ENCODE data around the gene WFDC8.

Gene WFDC8

GRCh38 chr20:45579184-45579583 lies at the start of gene WFDC8:
Gene WFDC8, minus strand, starts transcription at chr20:45579284. Its CDS starts 37 bp downstream, at chr20:45579247.
- Histone ChIP-seq H3K4me3 (ENCODE audit: low read length) (no peak within 1 kb of the TSS), H3K27me3 (ENCODE audit: insufficient read depth, low read length) (no peaks in the 10 kb centered on the region), H3K9me3 (ENCODE audit: insufficient read depth, low read depth, low read length) (no peaks in the 10 kb centered on the region), H3K4me1 (ENCODE audit: insufficient read depth, low read length) (peaks cover 12% of the 10 kb centered on the region), H3K36me3 (ENCODE audit: insufficient read depth, low read depth, low read length) (no peaks in the 10 kb centered on the region), H3K9ac (ENCODE audit: low read depth, low read length) (peak within 1 kb of the TSS; percentile 1; the same call in 1 of the 2 replicates), H3K27ac (ENCODE audit: low read length) (no peak within 1 kb of the TSS)

DNA sequence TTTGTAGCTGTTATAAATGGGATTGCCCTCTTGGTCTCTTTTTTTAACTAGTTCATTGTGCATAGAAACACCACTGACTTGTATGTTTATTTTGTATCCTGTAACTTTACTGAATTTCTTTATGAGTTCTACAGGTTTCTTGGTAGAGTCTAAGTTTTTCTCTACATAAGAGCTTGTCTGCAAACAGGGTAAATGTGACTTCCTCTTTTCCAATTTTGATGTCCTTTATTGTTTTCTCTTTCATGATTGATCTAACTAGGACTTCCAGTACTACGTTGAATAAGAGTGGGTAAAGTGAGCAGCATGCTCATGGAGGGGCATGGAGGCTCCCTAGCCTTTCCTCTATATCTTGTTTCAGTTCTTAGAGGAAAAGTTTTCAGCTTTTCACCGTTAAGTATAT lies 47.5 kb upstream of the WFDC8 start:
- Histone ChIP-seq H3K36me3 (ENCODE audit: insufficient read depth, low read depth, low read length) (no peaks in the 10 kb centered on the region), H3K27me3 (ENCODE audit: insufficient read depth, low read length) (no peaks in the 10 kb centered on the region), H3K4me3 (ENCODE audit: low read length) (no peak overlapping the region), H3K9me3 (ENCODE audit: insufficient read depth, low read depth, low read length) (no peaks in the 10 kb centered on the region), H3K4me1 (ENCODE audit: insufficient read depth, low read length) (no peaks in the 10 kb centered on the region), H3K27ac (ENCODE audit: low read length) (no peak overlapping the region), H3K9ac (ENCODE audit: low read depth, low read length) (no peak overlapping the region)

GRCh38 chr20:45621593-45621992 lies 42.5 kb upstream of the WFDC8 start:
- no peaks in the 10 kb centered on the region for H3K27me3 ChIP-seq (ENCODE audit: insufficient read depth, low read length)
- no peaks in the 10 kb centered on the region for H3K9me3 ChIP-seq (ENCODE audit: insufficient read depth, low read depth, low read length)
- no peak overlapping the region for H3K4me3 ChIP-seq (ENCODE audit: low read length)
- H3K9ac ChIP-seq (ENCODE audit: low read depth, low read length) = no peak overlapping the region
- H3K36me3 ChIP-seq (ENCODE audit: insufficient read depth, low read depth, low read length) = no peaks in the 10 kb centered on the region
- H3K4me1 ChIP-seq (ENCODE audit: insufficient read depth, low read length) = no peaks in the 10 kb centered on the region
- H3K27ac ChIP-seq (ENCODE audit: low read length) = no peak overlapping the region

GRCh38 chr20:45617591-45617990 lies 38.5 kb upstream of the WFDC8 start:
- Histone ChIP-seq H3K4me3 (ENCODE audit: low read length) (no peak overlapping the region), H3K9me3 (ENCODE audit: insufficient read depth, low read depth, low read length) (no peaks in the 10 kb centered on the region), H3K27me3 (ENCODE audit: insufficient read depth, low read length) (no peaks in the 10 kb centered on the region), H3K4me1 (ENCODE audit: insufficient read depth, low read length) (no peaks in the 10 kb centered on the region), H3K9ac (ENCODE audit: low read depth, low read length) (no peak overlapping the region), H3K36me3 (ENCODE audit: insufficient read depth, low read depth, low read length) (no peaks in the 10 kb centered on the region), H3K27ac (ENCODE audit: low read length) (no peak overlapping the region)

DNA sequence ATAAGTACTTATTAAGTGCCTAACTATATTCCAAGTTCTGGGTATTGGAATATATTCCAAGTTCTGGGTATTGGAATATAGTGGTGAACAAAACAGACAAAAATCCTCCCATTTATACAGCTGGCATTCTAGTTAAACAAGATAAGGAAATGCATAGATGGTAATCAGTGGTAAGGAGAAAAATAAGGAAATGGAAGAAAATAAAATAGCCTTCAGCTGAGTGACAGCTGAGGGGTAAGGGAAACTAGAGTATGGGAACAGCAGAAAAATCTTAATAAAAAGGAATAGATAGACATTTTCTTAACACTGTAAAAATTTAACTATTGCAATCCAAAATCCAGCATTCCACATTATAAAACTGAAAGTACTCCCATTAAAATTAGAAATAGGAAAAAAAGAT lies 33.2 kb upstream of the WFDC8 start:
- Histone ChIP-seq H3K36me3 (ENCODE audit: insufficient read depth, low read depth, low read length) (no peaks in the 10 kb centered on the region), H3K4me3 (ENCODE audit: low read length) (no peak overlapping the region)

DNA sequence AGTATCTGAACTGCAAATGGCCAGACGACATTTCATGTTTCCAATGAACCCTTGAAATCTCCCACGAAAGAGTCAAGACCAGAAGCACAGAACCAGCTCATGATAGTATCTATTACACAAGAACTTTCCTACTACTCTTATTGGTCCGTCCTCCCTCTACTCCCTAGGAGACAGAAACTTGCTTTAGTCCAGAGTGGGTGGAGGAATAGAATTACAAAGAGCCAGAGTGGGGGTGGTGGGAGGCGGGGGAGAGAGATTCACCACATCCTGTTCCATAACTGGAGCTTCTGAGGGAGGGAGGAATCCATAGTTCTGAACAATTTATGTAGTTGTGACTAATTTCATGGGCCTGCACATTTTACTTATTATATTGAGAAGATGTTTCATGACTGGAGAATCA lies 32.0 kb upstream of the WFDC8 start:
- peaks cover 7% of the 10 kb centered on the region; the same call in 1 of the 2 replicates for H3K4me1 ChIP-seq (ENCODE audit: insufficient read depth, low read length)
- no peaks in the 10 kb centered on the region for H3K27me3 ChIP-seq (ENCODE audit: insufficient read depth, low read length)
- H3K36me3 ChIP-seq (ENCODE audit: insufficient read depth, low read depth, low read length) = no peaks in the 10 kb centered on the region
- H3K9me3 ChIP-seq (ENCODE audit: insufficient read depth, low read depth, low read length) = peaks cover 15% of the 10 kb centered on the region
- H3K4me3 ChIP-seq (ENCODE audit: low read length) = no peak overlapping the region
- no peak overlapping the region for H3K27ac ChIP-seq (ENCODE audit: low read length)
- H3K9ac ChIP-seq (ENCODE audit: low read depth, low read length) = no peak overlapping the region

More for the DNA sequence above, 33.2 kb upstream of the WFDC8 start:
- Histone ChIP-seq H3K9ac (ENCODE audit: low read depth, low read length) (no peak overlapping the region), H3K9me3 (ENCODE audit: insufficient read depth, low read depth, low read length) (0 out of 2 replicates have a peak, but pooled peaks cover 4% of the 10 kb centered on the region), H3K4me1 (ENCODE audit: insufficient read depth, low read length) (peaks cover 7% of the 10 kb centered on the region; the same call in 1 of the 2 replicates), H3K27me3 (ENCODE audit: insufficient read depth, low read length) (no peaks in the 10 kb centered on the region), H3K27ac (ENCODE audit: low read length) (no peak overlapping the region)

GRCh38 chr20:45607810-45608209 lies 28.7 kb upstream of the WFDC8 start:
- H3K4me1 ChIP-seq (ENCODE audit: insufficient read depth, low read length) = peaks cover 7% of the 10 kb centered on the region; the same call in 1 of the 2 replicates
- H3K36me3 ChIP-seq (ENCODE audit: insufficient read depth, low read depth, low read length) = no peaks in the 10 kb centered on the region
- no peak overlapping the region for H3K4me3 ChIP-seq (ENCODE audit: low read length)
- H3K9ac ChIP-seq (ENCODE audit: low read depth, low read length) = no peak overlapping the region
- no peak overlapping the region for H3K27ac ChIP-seq (ENCODE audit: low read length)
- peaks cover 22% of the 10 kb centered on the region for H3K9me3 ChIP-seq (ENCODE audit: insufficient read depth, low read depth, low read length)
- H3K27me3 ChIP-seq (ENCODE audit: insufficient read depth, low read length) = no peaks in the 10 kb centered on the region

DNA sequence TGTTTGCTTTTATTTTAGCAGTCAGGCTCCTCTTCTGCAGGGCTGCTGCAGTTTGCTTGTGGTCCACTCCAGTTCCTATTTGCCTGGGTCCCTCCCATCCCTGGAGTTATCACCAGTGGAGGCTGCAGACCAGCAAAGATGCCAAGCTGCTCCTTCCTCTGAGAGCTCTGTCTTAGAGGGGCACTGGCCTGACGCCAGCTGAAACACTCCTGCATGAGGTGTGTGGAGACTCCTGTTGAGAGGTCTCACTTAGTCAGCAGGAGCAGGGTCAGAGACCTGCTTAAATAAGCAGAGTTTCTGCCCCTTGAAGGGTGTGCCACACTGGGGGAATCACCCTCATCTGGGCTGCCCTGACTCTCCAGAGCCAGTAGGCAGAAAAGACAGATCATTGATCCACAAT lies 16.2 kb upstream of the WFDC8 start:
- Histone ChIP-seq H3K9ac (ENCODE audit: low read depth, low read length) (no peak overlapping the region), H3K27ac (ENCODE audit: low read length) (no peak overlapping the region), H3K36me3 (ENCODE audit: insufficient read depth, low read depth, low read length) (no peaks in the 10 kb centered on the region), H3K9me3 (ENCODE audit: insufficient read depth, low read depth, low read length) (no peaks in the 10 kb centered on the region; the same call in 1 of the 2 replicates), H3K27me3 (ENCODE audit: insufficient read depth, low read length) (no peaks in the 10 kb centered on the region), H3K4me3 (ENCODE audit: low read length) (no peak overlapping the region), H3K4me1 (ENCODE audit: insufficient read depth, low read length) (no peaks in the 10 kb centered on the region)

GRCh38 chr20:45593498-45593897 lies 14.4 kb upstream of the WFDC8 start:
- Histone ChIP-seq H3K27ac (ENCODE audit: low read length) (no peak overlapping the region), H3K4me1 (ENCODE audit: insufficient read depth, low read length) (no peaks in the 10 kb centered on the region), H3K9me3 (ENCODE audit: insufficient read depth, low read depth, low read length) (no peaks in the 10 kb centered on the region; the same call in 1 of the 2 replicates), H3K27me3 (ENCODE audit: insufficient read depth, low read length) (no peaks in the 10 kb centered on the region), H3K36me3 (ENCODE audit: insufficient read depth, low read depth, low read length) (no peaks in the 10 kb centered on the region), H3K4me3 (ENCODE audit: low read length) (no peak overlapping the region), H3K9ac (ENCODE audit: low read depth, low read length) (no peak overlapping the region)

- Histone ChIP-seq H3K36me3 (ENCODE audit: insufficient read depth, low read depth, low read length) (no peaks in the 10 kb centered on the region), H3K27ac (ENCODE audit: low read length) (no peak overlapping the region), H3K4me3 (ENCODE audit: low read length) (no peak overlapping the region), H3K9ac (ENCODE audit: low read depth, low read length) (no peak overlapping the region), H3K9me3 (ENCODE audit: insufficient read depth, low read depth, low read length) (no peaks in the 10 kb centered on the region; the same call in 1 of the 2 replicates), H3K4me1 (ENCODE audit: insufficient read depth, low read length) (no peaks in the 10 kb centered on the region), H3K27me3 (ENCODE audit: insufficient read depth, low read length) (no peaks in the 10 kb centered on the region)
Observed at GRCh38 chr20:45592574-45593189, 13.6 kb upstream of the WFDC8 start.

GRCh38 chr20:45589725-45590124 lies 10.6 kb upstream of the WFDC8 start:
- no peaks in the 10 kb centered on the region for H3K4me1 ChIP-seq (ENCODE audit: insufficient read depth, low read length)
- H3K9me3 ChIP-seq (ENCODE audit: insufficient read depth, low read depth, low read length) = no peaks in the 10 kb centered on the region; the same call in 1 of the 2 replicates
- no peak overlapping the region for H3K27ac ChIP-seq (ENCODE audit: low read length)
- no peaks in the 10 kb centered on the region for H3K36me3 ChIP-seq (ENCODE audit: insufficient read depth, low read depth, low read length)
- H3K27me3 ChIP-seq (ENCODE audit: insufficient read depth, low read length) = no peaks in the 10 kb centered on the region
- no peak overlapping the region for H3K4me3 ChIP-seq (ENCODE audit: low read length)
- H3K9ac ChIP-seq (ENCODE audit: low read depth, low read length) = no peak overlapping the region

- H3K9me3 ChIP-seq (ENCODE audit: insufficient read depth, low read depth, low read length) = no peaks in the 10 kb centered on the region; the same call in 1 of the 2 replicates
- H3K27me3 ChIP-seq (ENCODE audit: insufficient read depth, low read length) = no peaks in the 10 kb centered on the region
- no peak overlapping the region for H3K27ac ChIP-seq (ENCODE audit: low read length)
Observed at GRCh38 chr20:45588800-45589199, 9.7 kb upstream of the WFDC8 start.

More at GRCh38 chr20:45588800-45589199, 9.7 kb upstream of the WFDC8 start:
- H3K36me3 ChIP-seq (ENCODE audit: insufficient read depth, low read depth, low read length) = no peaks in the 10 kb centered on the region
- H3K9ac ChIP-seq (ENCODE audit: low read depth, low read length) = no peak overlapping the region
- no peak overlapping the region for H3K4me3 ChIP-seq (ENCODE audit: low read length)
- peaks cover 1% of the 10 kb centered on the region; the same call in 1 of the 2 replicates for H3K4me1 ChIP-seq (ENCODE audit: insufficient read depth, low read length)
